Measurements from ENCODE around the gene CACNG6.
A peak's percentile ranks its signal among the peaks of the same experiment; 100 is the strongest.

The CACNG6 gene

DNA sequence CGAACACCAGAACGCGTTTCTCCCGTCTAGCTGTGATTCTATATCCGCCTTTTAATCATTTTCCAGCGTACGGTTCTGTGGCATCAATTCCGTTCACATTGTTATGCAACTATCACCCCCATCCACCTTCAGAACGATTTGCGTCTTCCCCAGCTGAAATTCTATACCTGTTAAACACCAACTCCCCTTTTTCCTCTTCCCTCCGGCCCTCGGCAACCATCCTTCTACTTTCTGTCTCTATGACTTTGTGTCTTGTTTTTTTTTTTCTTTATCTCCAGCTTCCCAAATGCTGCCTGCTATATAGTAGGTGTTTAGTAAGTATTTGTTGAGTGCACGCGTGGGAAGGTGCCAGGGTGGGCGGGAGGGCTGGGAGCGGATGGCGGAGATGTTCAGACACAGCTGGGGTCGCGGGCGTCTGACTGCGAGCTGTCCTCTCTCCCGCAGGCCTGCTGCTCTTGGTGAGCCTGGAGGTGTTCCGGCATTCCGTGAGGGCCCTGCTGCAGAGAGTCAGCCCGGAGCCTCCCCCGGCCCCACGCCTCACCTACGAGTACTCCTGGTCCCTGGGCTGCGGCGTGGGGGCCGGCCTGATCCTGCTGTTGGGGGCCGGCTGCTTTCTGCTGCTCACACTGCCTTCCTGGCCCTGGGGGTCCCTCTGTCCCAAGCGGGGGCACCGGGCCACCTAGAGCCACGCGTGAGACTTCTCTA, 20.2 kb downstream of the CACNG6 start:
- peak; percentile 40; the same call in 2 of the 3 replicates for ATAC-seq
- TF ChIP-seq ESRRG (CRISPR knock-in tag; IDR thresholded peaks at IDR 0.05): no peak
- TF ChIP-seq ARNTL (CRISPR knock-in tag; IDR thresholded peaks at IDR 0.05; ENCODE audit: borderline replicate concordance, low read depth): no peak
- no peak for TF ChIP-seq ZNF8 (CRISPR knock-in tag; IDR thresholded peaks at IDR 0.05)
- no peak for TF ChIP-seq GLIS3 (CRISPR knock-in tag; IDR thresholded peaks at IDR 0.05)
- TF ChIP-seq TOX (CRISPR knock-in tag; IDR thresholded peaks at IDR 0.05; ENCODE audit: borderline replicate concordance): no peak
- no peak for TF ChIP-seq ZC3H10 (CRISPR knock-in tag; IDR thresholded peaks at IDR 0.05)
- TF ChIP-seq, protein P1, sequence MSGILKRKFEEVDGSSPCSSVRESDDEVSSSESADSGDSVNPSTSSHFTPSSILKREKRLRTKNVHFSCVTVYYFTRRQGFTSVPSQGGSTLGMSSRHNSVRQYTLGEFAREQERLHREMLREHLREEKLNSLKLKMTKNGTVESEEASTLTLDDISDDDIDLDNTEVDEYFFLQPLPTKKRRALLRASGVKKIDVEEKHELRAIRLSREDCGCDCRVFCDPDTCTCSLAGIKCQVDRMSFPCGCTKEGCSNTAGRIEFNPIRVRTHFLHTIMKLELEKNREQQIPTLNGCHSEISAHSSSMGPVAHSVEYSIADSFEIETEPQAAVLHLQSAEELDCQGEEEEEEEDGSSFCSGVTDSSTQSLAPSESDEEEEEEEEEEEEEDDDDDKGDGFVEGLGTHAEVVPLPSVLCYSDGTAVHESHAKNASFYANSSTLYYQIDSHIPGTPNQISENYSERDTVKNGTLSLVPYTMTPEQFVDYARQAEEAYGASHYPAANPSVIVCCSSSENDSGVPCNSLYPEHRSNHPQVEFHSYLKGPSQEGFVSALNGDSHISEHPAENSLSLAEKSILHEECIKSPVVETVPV (CRISPR knock-in tag; IDR thresholded peaks at IDR 0.05): no peak
- TF ChIP-seq ISL1 (CRISPR knock-in tag; IDR thresholded peaks at IDR 0.05): no peak
- TF ChIP-seq CSDC2 (CRISPR knock-in tag; IDR thresholded peaks at IDR 0.05): no peak
- no peak for TF ChIP-seq SNAI2 (CRISPR knock-in tag; IDR thresholded peaks at IDR 0.05)
- no peak for TF ChIP-seq ZFP3 (CRISPR knock-in tag; IDR thresholded peaks at IDR 0.05)
- TF ChIP-seq OSR1 (CRISPR knock-in tag; IDR thresholded peaks at IDR 0.05): no peak
- TF ChIP-seq ZFP30 (CRISPR knock-in tag; IDR thresholded peaks at IDR 0.05): no peak
- no peak for TF ChIP-seq ZNF565 (CRISPR knock-in tag; conservative IDR thresholded peaks at IDR 0.05; ENCODE audit: low read depth)
- TF ChIP-seq, protein P2, sequence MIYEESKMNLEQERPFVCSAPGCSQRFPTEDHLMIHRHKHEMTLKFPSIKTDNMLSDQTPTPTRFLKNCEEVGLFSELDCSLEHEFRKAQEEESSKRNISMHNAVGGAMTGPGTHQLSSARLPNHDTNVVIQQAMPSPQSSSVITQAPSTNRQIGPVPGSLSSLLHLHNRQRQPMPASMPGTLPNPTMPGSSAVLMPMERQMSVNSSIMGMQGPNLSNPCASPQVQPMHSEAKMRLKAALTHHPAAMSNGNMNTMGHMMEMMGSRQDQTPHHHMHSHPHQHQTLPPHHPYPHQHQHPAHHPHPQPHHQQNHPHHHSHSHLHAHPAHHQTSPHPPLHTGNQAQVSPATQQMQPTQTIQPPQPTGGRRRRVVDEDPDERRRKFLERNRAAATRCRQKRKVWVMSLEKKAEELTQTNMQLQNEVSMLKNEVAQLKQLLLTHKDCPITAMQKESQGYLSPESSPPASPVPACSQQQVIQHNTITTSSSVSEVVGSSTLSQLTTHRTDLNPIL (CRISPR knock-in tag; IDR thresholded peaks at IDR 0.05; ENCODE audit: low read depth): no peak
- no peak for TF ChIP-seq BACH2 (CRISPR knock-in tag; IDR thresholded peaks at IDR 0.05; ENCODE audit: borderline replicate concordance)
- TF ChIP-seq, protein P3, sequence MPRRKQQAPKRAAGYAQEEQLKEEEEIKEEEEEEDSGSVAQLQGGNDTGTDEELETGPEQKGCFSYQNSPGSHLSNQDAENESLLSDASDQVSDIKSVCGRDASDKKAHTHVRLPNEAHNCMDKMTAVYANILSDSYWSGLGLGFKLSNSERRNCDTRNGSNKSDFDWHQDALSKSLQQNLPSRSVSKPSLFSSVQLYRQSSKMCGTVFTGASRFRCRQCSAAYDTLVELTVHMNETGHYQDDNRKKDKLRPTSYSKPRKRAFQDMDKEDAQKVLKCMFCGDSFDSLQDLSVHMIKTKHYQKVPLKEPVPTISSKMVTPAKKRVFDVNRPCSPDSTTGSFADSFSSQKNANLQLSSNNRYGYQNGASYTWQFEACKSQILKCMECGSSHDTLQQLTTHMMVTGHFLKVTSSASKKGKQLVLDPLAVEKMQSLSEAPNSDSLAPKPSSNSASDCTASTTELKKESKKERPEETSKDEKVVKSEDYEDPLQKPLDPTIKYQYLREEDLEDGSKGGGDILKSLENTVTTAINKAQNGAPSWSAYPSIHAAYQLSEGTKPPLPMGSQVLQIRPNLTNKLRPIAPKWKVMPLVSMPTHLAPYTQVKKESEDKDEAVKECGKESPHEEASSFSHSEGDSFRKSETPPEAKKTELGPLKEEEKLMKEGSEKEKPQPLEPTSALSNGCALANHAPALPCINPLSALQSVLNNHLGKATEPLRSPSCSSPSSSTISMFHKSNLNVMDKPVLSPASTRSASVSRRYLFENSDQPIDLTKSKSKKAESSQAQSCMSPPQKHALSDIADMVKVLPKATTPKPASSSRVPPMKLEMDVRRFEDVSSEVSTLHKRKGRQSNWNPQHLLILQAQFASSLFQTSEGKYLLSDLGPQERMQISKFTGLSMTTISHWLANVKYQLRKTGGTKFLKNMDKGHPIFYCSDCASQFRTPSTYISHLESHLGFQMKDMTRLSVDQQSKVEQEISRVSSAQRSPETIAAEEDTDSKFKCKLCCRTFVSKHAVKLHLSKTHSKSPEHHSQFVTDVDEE (CRISPR knock-in tag; IDR thresholded peaks at IDR 0.05): no peak

DNA sequence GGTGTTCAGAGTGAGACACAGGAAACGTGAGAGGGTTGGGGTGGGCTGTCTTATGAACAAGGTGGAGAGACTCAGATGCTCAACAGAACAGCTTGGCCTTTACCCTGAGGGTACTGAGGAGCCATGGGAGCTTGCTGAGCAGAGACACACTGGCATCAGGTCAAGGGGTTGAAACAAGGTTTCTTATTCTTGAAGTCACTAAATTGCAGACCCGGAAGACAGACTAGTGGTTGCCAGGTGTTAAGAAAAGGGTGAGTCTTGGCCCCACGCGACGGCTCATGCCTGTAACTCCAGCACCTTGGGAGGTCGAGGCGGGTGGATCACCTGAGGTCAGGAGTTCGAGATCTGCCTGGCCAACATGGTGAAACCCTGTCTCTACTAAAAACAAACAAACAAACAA, 22.4 kb downstream of the CACNG6 start:
- TF ChIP-seq OSR1 (CRISPR knock-in tag; IDR thresholded peaks at IDR 0.05) (no peak), ZNF8 (CRISPR knock-in tag; IDR thresholded peaks at IDR 0.05) (no peak), ZFP3 (CRISPR knock-in tag; IDR thresholded peaks at IDR 0.05) (no peak), BACH2 (CRISPR knock-in tag; IDR thresholded peaks at IDR 0.05; ENCODE audit: borderline replicate concordance) (no peak), ZFP30 (CRISPR knock-in tag; IDR thresholded peaks at IDR 0.05) (no peak), ISL1 (CRISPR knock-in tag; IDR thresholded peaks at IDR 0.05) (no peak), RARB (CRISPR knock-in tag; IDR thresholded peaks at IDR 0.05) (no peak), ARNTL (CRISPR knock-in tag; IDR thresholded peaks at IDR 0.05; ENCODE audit: borderline replicate concordance, low read depth) (no peak), ESRRG (CRISPR knock-in tag; IDR thresholded peaks at IDR 0.05) (no peak), PPARA (CRISPR knock-in tag; IDR thresholded peaks at IDR 0.05; ENCODE audit: borderline replicate concordance) (no peak), ZC3H10 (CRISPR knock-in tag; IDR thresholded peaks at IDR 0.05) (no peak), ZNF565 (CRISPR knock-in tag; conservative IDR thresholded peaks at IDR 0.05; ENCODE audit: low read depth) (no peak), TCF4 (CRISPR knock-in tag; IDR thresholded peaks at IDR 0.05; ENCODE audit: borderline replicate concordance) (no peak), SNAI2 (CRISPR knock-in tag; IDR thresholded peaks at IDR 0.05) (no peak), CSDC2 (CRISPR knock-in tag; IDR thresholded peaks at IDR 0.05) (no peak)
- TF ChIP-seq, protein P1 (CRISPR knock-in tag; IDR thresholded peaks at IDR 0.05): no peak
- TF ChIP-seq, protein P2 (CRISPR knock-in tag; IDR thresholded peaks at IDR 0.05; ENCODE audit: low read depth): no peak
- TF ChIP-seq, protein P4, sequence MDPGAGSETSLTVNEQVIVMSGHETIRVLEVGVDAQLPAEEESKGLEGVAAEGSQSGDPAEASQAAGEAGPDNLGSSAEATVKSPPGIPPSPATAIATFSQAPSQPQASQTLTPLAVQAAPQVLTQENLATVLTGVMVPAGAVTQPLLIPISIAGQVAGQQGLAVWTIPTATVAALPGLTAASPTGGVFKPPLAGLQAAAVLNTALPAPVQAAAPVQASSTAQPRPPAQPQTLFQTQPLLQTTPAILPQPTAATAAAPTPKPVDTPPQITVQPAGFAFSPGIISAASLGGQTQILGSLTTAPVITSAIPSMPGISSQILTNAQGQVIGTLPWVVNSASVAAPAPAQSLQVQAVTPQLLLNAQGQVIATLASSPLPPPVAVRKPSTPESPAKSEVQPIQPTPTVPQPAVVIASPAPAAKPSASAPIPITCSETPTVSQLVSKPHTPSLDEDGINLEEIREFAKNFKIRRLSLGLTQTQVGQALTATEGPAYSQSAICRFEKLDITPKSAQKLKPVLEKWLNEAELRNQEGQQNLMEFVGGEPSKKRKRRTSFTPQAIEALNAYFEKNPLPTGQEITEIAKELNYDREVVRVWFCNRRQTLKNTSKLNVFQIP (CRISPR knock-in tag; IDR thresholded peaks at IDR 0.05; ENCODE audit: borderline replicate concordance, low read depth): no peak
- TF ChIP-seq, protein P3 (CRISPR knock-in tag; IDR thresholded peaks at IDR 0.05): no peak
- TF ChIP-seq, protein P5, sequence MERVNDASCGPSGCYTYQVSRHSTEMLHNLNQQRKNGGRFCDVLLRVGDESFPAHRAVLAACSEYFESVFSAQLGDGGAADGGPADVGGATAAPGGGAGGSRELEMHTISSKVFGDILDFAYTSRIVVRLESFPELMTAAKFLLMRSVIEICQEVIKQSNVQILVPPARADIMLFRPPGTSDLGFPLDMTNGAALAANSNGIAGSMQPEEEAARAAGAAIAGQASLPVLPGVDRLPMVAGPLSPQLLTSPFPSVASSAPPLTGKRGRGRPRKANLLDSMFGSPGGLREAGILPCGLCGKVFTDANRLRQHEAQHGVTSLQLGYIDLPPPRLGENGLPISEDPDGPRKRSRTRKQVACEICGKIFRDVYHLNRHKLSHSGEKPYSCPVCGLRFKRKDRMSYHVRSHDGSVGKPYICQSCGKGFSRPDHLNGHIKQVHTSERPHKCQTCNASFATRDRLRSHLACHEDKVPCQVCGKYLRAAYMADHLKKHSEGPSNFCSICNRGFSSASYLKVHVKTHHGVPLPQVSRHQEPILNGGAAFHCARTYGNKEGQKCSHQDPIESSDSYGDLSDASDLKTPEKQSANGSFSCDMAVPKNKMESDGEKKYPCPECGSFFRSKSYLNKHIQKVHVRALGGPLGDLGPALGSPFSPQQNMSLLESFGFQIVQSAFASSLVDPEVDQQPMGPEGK (CRISPR knock-in tag; IDR thresholded peaks at IDR 0.05; ENCODE audit: borderline replicate concordance): no peak
- ATAC-seq: no peak

All from SK-N-SH treated with all-trans-retinoic acid at 6 μM for 48 hours (cell line).